GM06990 (cell line): ENCODE measurements around the gene SYNE4.
A peak's percentile ranks its signal among the peaks of the same experiment; 100 is the strongest.

ENCODE experiments used
- DNase-seq: peaks from one replicate; pipeline ENCODE4 v3.0.0-alpha.2; 2011; ENCODE audit not compliant: insufficient read length; ENCODE audit errors: extremely low read depth
- H3K27me3 ChIP-seq: replicated peaks from 2 replicates; pipeline ENCODE4 v1.6.0; 2011; ENCODE audit warnings: low read length; ENCODE audit not compliant: control insufficient read depth, insufficient read depth
- H3K36me3 ChIP-seq: 2 replicates; pipeline ENCODE4 v1.5.1; 2011; ENCODE audit warnings: low read length; ENCODE audit not compliant: control insufficient read depth, insufficient read depth
- H3K4me3 ChIP-seq: replicated peaks from 2 replicates; pipeline ENCODE4 v1.5.1; 2011; ENCODE audit warnings: low read depth, mild to moderate bottlenecking, control low read depth, low read length
- TF ChIP-seq, protein P1 (sequence below): IDR thresholded peaks from 2 replicates; pipeline ENCODE4 v1.5.1; 2011; ENCODE audit warnings: low read length, control low read depth, mild to moderate bottlenecking, inconsistent platforms; ENCODE audit not compliant: insufficient read depth, poor library complexity, severe bottlenecking

Gene SYNE4

GRCh38 chr19:35978832-35979365 lies 29.7 kb downstream of the SYNE4 start:
- H3K4me3 ChIP-seq, result no peak overlapping the region
- no peaks in the 10 kb centered on the region for H3K36me3 ChIP-seq
- DNase-seq, result no peak
- TF ChIP-seq, protein P1, sequence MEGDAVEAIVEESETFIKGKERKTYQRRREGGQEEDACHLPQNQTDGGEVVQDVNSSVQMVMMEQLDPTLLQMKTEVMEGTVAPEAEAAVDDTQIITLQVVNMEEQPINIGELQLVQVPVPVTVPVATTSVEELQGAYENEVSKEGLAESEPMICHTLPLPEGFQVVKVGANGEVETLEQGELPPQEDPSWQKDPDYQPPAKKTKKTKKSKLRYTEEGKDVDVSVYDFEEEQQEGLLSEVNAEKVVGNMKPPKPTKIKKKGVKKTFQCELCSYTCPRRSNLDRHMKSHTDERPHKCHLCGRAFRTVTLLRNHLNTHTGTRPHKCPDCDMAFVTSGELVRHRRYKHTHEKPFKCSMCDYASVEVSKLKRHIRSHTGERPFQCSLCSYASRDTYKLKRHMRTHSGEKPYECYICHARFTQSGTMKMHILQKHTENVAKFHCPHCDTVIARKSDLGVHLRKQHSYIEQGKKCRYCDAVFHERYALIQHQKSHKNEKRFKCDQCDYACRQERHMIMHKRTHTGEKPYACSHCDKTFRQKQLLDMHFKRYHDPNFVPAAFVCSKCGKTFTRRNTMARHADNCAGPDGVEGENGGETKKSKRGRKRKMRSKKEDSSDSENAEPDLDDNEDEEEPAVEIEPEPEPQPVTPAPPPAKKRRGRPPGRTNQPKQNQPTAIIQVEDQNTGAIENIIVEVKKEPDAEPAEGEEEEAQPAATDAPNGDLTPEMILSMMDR, result no peak
- H3K27me3 ChIP-seq, result no peaks in the 10 kb centered on the region

GRCh38 chr19:35978271-35978670 lies 30.3 kb downstream of the SYNE4 start:
- DNase-seq, result no peak
- Histone ChIP-seq H3K4me3 (no peak overlapping the region), H3K36me3 (no peaks in the 10 kb centered on the region), H3K27me3 (no peaks in the 10 kb centered on the region)
- TF ChIP-seq, protein P1, result no peak

GRCh38 chr19:35977446-35978222 lies 31.0 kb downstream of the SYNE4 start:
- Histone ChIP-seq H3K36me3 (no peaks in the 10 kb centered on the region), H3K27me3 (no peaks in the 10 kb centered on the region), H3K4me3 (no peak overlapping the region)
- TF ChIP-seq, protein P1, result peak; percentile 52
- peak; percentile 57 for DNase-seq

DNA sequence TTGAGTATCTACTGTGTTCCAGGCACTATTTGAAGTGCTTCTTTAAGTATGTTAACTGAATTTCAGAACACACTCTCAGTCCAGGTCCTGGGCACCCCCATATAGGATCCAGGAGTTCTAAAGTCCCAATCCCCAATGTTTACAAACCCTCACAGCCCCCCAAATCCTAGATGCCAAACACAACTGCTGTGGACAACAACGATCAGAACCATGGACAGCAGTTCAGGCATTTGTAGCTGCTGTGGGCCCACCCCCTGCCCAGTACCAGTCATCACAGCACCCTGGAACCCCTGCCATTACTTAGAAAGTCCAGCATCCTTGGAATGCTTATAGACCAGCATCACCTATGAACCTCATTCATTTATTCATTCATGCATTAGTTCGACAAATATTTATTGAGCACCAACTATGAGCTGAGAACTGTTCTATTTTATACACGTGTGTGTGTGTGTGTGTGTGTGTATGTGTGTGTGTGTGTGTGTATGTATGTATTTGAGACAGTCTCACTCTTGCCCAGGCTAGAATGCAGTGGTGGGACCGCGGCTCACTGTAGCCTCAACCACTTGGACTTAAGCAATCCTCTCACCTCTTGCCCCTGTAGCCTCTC lies 32.9 kb downstream of the SYNE4 start:
- DNase-seq, result no peak
- TF ChIP-seq, protein P1, result no peak

DNA sequence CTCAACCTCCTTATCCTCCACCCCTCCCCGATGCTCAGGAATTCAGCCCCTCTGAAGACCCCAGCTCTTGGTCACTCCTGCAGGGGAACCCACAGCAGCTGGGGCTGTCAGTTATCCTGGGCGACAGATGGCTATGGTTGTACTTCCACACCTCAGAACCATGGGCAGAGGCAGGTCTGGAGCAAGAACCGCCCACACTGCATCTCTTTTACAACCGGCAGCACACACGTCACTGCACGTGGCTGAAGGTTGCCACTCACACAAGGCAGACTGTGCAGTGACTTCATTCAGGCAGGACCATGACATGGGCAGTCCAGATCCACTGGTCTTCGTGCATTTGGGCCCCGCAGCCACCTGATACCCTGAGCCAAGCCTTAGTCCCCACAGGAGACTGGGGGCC lies 35.1 kb downstream of the SYNE4 start:
- Histone ChIP-seq H3K36me3 (no peaks in the 10 kb centered on the region), H3K27me3 (no peaks in the 10 kb centered on the region), H3K4me3 (no peak overlapping the region)
- no peak for DNase-seq
- TF ChIP-seq, protein P1, result no peak

More for the DNA sequence above, 32.9 kb downstream of the SYNE4 start:
- no peaks in the 10 kb centered on the region for H3K36me3 ChIP-seq
- no peaks in the 10 kb centered on the region for H3K27me3 ChIP-seq
- H3K4me3 ChIP-seq, result no peak overlapping the region
